GM21447 (cell line): ENCODE results near the gene SPZ1.
"Not testable (repeated sequence)": the region's sequence is repeated elsewhere in the genome, so short reads cannot be mapped to it uniquely, and the experiment has no call there.

Experiments used
- ATAC-seq: cut with Tn5 transposase; IDR thresholded peaks from one replicate; pipeline ENCODE4 v1.9.1; 2021; ENCODE audit not compliant: unreplicated experiment

Gene SPZ1

DNA sequence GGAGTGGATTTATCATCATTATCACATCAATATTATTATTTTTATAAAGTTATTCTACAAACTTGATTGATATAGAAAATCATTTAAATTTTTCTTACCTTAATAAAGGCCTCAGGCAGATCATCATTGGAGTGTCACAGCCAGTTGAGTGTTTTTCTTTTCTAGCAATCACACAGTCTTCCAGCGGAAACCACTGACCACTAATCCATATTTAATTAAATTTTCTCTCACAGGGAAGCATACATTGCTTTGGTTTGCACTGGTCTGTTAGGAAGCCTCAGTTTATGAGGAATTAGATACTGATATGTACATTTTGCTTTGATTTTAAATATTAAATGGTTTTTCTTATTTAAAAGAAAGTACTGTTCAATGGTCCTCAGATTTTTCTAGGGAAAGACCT lies 6.7 kb downstream of the SPZ1 start:
- ATAC-seq: no peak

DNA sequence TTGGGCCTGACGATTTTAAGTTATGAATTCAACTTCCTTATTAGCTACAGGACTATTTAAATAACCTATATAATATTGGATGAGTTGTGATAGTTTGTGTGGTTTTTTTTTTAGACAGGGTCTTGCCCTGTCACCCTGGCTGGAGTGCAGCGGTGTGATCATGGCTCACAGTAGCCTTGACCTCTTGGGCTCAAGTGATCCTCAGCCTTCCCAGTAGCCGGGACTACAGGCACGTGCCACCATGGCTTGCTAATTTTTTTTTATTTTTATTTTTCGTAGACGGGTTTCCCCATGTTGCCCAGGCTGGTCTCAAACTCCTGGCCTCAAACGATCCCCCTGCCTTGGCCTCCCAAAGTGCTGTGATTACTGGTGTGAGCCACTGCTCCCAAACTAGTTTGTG lies 17.6 kb downstream of the SPZ1 start:
- ATAC-seq: no peak

GRCh38 chr5:80339116-80339515 lies 19.3 kb downstream of the SPZ1 start:
- ATAC-seq: no peak

DNA sequence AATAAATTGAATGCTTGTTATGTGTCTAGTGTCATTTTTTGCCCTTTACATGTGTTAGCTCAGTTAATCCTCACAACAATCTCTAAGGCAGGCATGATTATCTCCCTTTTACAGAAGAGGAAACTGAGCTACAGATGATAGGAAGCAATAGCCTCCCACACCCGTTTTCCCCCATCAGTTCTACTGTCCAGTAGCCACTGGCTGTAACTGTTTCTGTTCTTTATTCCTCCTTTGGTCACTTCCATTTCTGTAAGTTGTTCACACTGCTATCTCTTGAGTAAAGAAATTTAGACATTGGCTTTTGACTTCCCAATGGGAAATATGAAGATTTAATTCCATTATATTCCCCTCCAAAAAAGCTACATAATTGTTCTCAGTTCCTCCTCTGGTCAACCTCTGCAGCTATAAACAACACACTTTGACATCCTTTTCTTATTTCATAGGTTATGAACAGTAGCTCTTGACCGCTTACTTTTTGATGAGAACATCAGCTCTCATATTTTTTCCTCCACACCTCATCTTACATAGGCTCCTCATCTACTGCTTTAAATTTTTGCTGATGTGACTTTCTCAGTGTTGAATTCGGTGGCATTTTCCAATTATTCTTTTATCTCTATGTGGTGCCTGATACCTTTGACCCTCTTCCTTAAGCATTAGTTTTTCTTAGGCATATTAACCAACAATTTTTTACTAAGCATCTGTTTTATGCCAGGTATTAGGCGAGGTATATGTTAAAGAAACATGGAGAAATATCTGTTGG lies 21.4 kb downstream of the SPZ1 start:
- ATAC-seq: no peak

- ATAC-seq: no peak
Measured at GRCh38 chr5:80343067-80343466, 23.3 kb downstream of the SPZ1 start.

GRCh38 chr5:80346055-80346454 lies 26.3 kb downstream of the SPZ1 start:
- ATAC-seq: no peak

- no peak for ATAC-seq
Measured at GRCh38 chr5:80348171-80348570, 28.4 kb downstream of the SPZ1 start.

DNA sequence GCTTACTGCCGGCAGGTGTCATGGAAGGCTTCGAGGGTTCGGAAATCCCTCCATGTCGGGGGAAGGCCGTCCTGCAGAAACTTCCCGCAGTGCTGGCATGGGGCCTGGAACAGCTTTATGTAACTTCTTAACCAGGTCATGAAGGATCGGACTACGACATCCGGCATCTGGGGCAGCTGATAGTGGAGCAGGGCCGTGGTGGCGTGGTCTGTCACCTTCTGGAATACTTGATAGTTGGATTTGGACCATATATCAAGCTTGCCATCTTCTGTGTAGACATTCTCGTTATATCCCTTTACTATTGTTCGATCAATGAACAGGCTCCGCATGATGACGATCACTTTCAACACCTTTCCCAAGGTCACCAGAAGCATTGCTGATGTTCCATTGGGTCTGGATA lies 31.2 kb downstream of the SPZ1 start:
- not testable (repeated sequence) for ATAC-seq

DNA sequence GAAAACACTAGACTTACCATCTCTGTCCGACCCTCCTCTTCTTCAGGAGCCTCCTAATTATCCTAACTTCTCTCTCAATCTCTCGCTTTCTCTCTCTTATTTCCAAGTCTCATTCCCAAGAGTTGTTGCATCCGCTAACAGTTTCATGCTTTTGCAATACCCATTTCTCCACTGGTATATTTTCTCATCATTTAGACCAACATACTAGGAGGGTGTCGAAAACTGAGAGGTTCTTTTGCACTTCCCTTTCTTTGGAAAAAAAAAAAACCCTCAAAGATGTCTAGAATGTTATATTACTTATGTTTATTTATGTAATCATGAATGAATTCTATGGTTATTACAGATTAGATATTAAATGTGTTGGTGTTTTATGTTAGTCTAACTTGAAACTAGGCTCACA lies 35.9 kb downstream of the SPZ1 start:
- no peak for ATAC-seq

GRCh38 chr5:80357671-80358070 lies 37.9 kb downstream of the SPZ1 start:
- no peak for ATAC-seq

DNA sequence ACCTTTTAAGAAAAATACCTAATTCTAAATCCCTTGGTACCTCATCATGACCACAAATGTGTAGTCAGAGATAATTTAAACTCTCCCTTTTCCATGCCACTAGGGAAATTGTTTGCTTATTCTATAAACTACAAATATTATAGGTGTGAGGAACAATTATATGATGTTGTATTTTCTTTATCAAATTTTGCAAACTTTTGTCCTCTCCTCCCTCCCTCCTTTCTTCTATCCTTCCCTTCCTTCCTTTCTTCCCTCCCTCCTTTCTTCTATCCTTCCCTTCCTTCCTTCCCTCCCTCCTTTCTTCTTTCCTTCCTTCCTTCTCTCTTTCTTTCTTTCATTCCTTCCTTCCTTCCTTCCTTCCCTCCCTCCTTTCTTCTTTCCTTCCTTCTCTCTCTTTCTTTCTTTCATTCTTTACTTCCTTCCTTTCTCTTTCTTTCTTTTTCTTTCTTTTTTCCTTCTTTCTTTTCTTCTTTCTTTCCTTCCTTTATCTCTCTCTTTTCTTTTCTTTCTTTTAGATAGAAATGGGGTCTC lies 41.2 kb downstream of the SPZ1 start:
- ATAC-seq: no peak

- ATAC-seq: no peak
Measured at GRCh38 chr5:80364892-80365291, 45.1 kb downstream of the SPZ1 start.

DNA sequence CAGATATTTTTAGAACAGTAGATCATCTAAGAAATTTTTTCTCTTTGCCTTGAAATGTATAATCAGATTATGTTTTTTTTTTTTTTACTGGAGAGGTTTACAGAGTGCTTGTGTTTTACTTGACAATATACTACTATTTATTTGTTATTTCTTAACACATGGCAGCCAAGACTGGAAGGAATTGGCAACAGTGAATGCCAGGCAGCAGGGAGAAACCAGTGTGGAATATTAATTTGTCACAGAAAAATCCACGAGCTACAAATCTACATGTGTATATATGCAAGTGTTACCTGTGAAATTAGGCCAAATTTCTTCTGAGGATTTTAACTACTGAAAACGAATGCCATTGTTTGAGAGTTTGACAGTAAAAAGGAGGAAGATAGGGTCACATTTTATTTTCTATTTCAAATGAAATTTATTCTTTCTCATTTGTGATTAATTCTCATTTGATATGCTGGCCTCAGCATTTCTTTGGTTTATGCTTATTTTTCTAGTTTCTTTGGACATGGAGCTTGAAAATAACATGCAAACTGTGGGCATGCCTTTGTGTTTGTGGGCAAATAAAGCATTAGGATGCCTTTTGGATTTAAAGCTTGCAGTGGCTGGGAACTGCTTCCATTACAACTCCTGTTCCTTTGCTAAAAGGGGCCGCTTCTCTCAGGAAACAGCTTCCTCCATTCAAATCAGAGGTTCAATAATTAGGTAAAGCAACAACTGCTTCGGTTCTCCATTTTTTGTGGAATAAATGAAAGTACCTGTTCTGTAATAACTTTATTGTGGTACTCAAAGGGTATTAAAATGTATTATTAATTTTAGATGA lies 49.1 kb downstream of the SPZ1 start:
- ATAC-seq: no peak

DNA sequence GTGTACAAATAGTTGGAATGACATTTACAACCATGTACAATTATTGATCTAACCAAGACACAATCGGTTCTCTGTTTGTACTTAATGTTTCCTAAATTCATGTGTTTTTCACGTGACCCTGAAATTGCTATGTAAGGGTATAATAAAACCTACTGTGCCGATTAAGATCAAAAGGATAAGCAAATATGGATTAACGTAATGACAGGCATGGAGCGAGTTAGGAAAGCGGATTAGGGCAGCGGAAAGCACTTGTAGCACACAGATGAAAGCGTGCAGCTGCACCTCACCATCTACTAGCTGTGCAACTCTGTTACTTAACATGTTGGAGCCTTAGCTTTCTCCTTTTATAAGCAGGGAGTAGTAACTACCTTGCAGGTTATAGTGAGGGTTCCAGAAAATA lies 49.7 kb downstream of the SPZ1 start:
- no peak for ATAC-seq

DNA sequence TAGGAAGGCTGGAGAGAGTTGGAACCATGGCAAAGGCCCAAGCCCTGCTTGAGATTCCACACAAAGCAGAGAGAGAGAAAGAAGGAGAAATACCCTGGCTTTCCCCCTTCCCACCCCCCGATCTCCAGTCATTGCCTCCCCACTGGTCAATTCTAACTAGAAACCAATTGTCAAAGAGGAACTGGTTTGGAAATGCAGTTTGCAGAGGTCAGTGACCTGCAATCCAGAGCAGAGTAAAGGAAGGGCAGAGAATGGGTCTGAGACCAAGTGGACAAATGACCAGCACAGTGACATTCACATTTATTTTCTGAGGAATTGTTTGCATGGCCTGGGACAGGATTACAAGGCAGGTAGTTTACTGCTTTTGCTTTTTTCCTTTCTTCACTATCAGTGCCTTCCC lies 50.6 kb downstream of the SPZ1 start:
- no peak for ATAC-seq
